GM18907 (cell line): ENCODE data around the gene ACVRL1.

ENCODE experiments used
- ATAC-seq: cut with Tn5 transposase; IDR thresholded peaks from one replicate; pipeline ENCODE4 v1.9.1; 2021; ENCODE audit warnings: mild to moderate bottlenecking, moderate library complexity; ENCODE audit not compliant: unreplicated experiment

ACVRL1 gene

DNA sequence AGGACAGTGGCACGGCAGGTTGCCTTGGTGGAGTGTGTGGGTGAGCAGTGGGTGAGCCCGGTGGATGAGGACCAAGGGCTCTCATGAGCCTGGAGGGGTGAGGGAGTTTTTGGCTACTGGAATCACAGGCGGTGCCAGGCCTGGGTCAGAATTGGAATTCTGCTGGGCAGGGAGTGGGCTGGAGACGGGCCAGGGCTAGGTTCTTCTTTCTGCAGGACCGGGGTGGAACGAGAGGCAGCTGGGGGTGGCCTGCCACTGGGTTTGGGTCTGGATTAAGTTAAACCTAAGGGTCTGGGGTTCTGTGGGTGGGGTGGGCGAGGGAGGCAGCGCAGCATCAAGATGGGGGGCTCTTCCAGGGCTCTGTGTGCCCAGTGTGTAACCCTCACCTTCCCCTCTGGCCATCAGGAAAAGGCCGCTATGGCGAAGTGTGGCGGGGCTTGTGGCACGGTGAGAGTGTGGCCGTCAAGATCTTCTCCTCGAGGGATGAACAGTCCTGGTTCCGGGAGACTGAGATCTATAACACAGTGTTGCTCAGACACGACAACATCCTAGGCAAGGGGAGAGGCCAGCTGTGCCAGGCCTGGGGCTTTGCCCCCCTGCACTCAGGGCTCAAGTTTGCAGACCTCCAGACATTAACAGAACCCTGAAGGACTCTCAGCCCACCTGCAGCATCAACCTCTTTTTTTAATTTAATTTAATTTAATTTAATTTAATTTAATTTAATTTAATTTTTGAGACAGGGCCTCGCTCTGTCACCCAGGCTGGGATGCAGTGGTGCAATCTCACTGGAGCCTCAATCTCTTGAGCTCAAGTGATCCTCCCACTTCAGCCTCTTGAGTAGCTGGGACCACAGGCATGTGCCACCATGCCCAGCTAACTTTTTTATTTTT, 7.0 kb downstream of the ACVRL1 start:
- ATAC-seq, result no peak

DNA sequence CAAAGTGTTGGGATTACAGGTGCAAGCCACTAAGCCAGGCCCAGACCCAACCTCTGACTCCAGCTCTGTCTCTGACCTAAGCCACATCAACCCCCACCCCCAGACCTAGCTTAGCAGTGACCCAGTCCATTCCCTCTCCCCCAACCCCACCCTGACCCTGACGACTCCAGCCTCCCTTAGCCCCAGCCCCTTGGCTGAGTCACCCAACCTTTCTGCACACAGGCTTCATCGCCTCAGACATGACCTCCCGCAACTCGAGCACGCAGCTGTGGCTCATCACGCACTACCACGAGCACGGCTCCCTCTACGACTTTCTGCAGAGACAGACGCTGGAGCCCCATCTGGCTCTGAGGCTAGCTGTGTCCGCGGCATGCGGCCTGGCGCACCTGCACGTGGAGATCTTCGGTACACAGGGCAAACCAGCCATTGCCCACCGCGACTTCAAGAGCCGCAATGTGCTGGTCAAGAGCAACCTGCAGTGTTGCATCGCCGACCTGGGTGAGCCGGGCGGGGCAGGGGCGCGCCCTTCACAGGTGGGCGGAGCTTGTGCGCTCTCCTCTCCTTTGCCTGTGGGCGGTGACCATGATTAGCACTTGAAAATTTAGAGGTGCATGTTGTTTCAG, 7.8 kb downstream of the ACVRL1 start:
- no peak for ATAC-seq

DNA sequence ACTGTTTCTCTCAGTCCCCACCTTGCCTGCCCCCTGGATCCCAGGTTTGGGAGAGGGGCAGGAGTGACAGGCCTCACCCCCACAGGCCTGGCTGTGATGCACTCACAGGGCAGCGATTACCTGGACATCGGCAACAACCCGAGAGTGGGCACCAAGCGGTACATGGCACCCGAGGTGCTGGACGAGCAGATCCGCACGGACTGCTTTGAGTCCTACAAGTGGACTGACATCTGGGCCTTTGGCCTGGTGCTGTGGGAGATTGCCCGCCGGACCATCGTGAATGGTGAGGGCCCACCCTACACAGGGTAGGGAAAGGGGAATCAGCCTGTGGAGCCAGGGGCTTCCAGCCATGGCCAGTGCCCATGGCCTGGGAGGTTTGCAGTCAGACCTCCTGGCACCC, 8.6 kb downstream of the ACVRL1 start:
- ATAC-seq, result no peak

DNA sequence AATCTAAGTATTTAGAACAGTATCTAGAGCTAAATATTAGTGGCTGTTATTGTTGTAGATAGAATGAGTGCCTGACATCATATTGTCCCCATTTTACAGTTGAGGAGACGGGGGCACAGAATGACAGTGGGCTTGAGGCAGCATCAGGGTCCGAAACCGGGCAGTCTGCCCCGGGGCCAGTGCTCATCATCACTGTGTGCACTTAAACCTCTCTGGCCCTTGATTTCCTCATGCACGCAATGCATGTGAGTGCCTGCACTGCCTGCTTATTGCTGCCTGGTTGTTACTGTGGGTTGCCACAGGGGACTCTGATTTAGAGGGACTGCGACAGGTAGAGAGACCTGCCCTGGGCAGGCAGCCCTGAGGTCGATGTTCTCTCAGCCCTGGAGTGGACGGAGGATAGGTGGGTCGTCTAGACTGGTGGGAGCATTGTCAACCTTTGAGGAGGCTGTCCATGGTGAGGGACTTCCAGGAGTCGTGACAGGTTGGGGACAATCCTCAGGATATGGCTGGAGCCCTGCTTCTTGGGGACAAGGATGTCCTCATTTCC, 9.8 kb downstream of the ACVRL1 start:
- no peak for ATAC-seq

DNA sequence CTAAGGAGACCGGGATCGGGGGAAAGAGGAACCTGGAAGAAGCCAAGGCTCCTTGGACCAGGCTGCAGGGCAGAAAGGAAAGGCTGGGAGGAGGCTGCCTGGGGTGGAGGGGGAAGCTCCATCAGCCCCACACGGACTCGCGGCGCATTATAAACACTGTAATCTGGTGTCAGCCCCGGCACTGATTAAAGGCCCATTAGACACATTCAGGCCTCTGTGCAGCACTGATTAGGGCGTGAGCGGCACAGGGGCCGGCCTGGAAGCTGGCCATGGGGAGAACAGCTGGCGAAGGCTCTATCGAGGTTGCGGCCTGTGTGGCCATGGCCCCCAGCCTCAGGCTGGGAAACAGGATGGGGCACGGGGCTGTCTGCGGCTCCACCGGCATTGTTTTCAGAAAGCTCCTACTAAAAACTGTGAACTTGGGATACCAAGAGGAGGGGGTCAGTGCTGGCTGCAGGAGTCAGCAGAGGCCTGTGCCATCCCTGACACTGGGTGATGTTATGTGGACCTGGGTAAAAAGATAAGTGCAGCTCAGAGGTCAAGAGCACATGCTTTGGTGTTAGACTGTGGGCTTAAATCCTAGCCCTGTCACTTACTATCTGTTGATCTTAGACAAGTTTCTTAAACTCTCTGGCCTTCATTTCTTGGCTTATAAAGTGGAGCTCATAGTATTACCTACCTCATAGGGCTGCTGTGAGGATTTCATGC, 10.6 kb downstream of the ACVRL1 start:
- no peak for ATAC-seq

DNA sequence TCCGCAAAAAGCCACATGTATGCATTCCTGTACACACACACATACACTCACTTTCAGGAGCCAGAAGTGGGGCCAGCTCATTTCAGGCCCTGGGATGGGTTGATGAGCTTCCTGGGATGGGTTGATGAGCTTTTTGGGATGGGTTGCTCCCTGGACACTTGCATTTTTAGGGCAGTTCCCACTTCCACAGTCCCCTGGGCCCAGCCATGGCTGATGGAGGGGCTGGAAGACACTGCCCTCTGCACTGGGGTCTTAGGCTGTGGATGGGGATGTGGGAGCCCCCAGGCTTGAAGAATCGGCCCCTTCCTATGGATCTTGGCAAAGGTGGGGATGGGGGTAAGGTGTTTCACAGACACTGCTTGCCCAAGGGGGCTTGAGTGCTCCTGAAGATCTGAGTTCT, 12.7 kb downstream of the ACVRL1 start:
- ATAC-seq, result no peak

DNA sequence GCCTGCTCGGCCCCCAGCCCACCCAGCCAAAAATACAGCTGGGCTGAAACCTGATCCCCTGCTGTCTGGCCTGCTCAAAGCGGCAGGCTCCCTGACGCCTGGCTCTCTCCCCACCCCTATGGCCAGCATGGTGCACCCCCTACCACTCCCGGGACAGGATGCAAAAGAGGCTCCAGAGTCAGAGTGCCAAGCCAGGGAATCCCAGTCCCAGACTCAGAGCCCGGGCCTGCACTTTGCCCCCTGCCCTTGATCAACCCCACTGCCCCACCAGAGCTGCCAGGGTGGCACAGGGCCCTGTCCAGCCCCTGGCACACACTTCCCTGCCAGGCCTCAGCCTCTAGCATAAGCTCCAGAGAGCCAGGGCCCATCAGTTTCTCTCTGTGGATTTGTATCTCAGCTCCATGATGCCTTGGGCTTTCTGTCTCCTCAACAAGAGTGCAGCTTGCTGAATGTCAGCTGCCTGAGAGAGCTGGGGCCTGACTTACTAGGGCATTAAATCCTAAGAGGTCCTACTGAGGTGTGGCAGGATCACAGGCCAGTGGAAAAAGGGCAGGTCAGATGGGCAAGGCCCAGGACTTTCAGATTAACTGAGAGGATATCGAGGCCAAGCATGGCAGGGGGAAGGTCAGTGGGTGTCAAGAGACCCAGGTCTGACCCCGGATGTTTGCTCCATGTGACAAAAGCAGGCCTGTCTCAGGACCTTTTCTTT, 13.9 kb downstream of the ACVRL1 start:
- no peak for ATAC-seq

DNA sequence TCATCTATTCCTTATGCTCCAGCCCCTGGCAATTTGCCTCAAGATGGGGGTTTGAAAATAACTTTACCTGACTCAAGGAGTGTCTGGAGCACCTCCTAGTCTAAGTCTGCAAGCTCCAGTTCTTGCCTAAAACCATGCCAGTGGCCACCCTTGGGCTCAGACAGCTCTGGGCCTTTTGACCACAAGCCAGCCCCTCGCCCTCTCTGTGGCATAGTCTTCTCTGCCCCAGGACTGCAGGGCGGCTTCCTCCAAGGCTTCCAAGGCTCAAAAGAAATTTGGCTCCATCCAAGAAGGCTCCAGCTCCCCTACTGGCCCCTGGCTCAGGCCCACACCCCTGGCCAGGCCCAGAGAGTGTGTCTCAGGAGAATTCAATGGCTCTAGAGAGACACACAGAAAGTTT, 14.8 kb downstream of the ACVRL1 start:
- ATAC-seq, result no peak

DNA sequence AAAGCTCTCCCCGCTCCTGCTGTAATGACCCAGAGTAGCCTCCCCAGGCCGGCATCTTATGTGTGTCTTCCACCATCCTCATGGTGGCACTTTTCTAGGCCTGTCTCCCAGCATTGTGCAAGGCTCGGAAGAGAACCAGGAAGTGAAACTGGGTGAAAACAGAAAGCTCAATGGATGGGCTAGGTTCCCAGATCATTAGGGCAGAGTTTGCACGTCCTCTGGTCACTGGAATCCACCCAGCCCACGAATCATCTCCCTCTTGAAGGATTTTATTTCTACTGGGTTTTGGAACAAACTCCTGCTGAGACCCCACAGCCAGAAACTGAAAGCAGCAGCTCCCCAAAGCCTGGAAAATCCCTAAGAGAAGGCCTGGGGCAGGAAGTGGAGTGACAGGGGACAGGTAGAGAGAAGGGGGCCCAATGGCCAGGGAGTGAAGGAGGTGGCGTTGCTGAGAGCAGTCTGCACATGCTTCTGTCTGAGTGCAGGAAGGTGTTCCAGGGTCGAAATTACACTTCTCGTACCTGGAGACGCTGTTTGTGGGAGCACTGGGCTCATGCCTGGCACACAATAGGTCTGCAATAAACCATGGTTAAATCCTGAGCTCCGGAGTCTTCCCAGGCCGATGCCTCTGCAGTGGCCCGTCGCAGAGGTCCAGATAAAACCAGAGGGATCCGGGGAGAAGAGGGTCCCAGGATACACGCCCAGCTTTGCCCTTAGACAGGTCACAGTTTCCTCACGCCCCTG, 15.6 kb downstream of the ACVRL1 start:
- no peak for ATAC-seq

DNA sequence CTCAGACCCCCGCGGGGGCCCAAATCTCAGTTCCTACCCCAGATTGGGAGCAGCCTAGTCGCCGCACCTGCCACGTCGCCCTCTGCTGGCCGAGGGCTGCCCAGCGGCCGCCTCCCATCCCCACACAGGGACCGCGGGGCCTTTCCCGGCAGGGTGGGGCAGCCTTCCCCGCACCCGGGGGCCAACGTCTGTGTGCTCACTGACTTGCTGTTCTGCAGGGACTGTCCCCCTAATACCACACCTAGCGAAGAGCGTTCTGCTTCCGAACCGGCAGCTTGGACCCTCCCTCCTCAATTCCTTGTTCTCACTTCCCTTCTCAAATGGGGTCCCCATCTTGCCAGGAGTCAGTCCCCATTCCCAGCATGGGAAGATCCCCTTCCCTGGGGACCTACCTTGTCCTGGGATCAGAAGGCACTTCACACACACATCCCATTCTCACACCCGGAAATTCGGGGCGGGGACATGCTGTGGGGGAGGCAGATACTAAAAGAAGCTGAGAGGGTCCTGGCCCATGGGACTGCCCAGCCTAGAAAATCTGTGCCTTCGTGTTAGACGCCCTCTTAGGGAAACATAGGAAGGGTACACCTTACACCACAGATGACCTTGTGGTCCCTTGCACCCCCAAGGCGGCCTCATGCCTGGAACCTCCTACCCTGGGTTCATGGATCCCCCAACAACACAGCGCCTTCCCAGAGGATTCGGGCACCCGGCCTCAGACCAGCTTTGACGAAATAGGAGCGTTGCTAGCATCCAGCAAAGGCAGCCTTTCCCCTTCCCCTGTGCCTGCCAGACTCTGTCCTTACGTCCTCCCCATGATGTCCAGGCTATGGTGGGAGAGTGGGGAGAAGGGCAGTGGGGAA, 16.4 kb downstream of the ACVRL1 start:
- no peak for ATAC-seq

DNA sequence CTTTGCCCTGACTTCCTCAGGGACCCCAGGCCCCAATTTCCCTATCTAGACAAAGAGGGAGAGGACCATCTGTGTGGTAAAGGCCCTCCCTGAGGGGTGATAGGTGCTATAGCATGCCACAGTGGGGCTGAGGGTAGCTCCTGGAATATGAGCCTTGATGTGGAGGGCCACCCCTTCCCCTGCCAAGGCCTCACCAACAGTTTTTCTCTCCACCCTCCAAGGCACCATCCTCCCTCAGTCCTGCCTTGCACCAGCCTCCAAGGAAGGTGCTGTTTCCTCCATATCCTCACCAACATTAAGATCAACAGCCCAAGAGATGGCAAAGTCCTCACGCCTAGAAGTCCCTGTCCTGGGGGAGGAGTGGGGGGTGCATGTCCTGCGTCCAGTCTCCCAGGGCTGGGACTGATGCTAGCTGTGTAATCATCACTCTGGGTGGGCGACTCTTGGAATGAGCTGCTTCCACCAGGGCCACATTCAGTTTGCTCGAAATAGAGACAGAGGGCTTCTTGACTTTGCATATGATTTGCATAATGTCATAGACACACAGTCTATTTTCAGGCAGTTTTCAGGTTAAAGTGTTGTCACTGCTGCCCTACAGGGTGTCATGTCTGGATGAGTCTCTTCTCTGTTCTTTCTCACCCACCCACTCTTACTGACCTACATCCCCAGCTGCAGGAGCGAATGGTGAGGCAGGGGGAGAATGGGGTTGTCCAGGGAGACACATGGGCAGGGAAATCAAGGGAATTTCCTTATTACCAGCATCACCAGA, 17.4 kb downstream of the ACVRL1 start:
- ATAC-seq, result no peak

DNA sequence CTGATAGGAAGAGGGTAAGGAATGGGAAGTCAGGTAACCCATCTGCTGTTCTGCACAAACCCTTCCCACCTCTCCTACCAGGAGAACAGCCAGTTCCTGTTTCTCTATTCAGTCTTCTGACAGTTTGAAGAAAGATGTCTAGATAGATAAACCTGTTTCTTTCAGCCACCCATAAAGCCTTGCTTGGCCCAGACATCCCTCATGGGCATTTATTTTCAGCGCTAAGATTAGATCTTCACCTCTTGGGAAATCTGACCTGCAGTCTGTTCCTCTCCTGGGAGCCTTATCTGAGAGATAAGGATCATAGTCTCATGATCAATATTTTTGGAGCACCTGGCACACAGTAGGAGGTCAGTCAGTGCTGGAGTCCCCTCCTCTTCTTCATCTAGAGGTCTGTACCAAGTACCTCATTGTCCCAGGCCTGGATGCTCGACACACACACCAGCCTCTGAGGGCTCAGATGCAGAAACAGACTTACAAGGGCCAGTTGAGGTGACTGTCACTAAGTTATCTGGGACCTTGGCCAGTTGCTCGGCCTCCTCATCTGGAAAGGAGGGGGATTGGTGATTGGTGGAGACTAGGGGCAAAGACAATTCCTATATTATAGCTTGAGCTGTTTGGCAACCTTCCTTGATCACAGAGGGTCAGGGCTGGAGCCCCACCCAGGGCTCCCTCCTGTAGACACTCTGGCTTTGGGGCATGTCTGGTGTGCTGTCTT, 18.2 kb downstream of the ACVRL1 start:
- no peak for ATAC-seq

DNA sequence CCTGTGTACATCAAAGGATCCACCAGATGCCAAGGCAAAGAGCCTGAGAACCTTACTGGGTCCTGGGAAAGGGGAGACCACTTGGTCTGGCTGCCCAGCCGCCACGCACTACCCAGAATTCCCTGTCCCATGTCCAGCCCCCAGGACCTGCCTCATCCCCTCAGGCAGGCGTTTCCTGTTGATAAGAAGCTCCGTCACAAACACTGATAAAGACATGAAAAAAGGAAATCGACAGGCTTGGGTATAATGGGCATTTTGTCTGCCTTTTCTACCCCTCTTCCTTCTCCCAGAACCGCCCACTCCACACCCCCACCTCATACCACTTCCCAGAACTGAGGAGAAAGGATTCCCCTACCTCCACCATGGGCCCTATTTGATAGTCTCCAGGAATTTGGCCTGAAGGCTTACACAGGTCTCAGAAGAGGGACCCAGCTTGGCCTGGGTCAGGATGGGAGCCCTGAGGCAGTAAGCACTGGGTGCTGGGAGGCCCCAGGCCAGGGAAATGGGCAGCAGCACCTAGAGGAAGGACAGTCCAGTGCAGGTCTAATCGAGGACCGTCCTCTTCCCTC, 18.8 kb downstream of the ACVRL1 start:
- no peak for ATAC-seq

DNA sequence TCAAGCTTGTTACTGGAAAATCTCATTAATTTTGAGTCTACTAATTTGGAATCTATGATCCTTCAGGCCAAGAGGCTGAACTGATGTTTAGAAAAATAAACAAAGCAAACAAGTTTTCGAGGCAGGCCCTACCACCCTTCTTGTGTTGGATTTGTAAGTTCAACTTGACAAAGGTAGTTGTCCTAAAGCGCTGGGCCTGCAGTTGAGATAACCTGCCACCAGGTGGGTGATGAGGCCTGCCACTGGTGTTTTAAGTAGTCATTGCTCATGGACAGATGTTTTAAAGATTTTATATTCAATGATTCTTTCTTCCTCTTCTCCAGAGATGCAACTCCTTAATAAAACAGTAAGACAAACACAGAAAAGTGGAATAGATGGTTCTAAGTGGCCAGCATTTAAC, 19.4 kb downstream of the ACVRL1 start:
- no peak for ATAC-seq

DNA sequence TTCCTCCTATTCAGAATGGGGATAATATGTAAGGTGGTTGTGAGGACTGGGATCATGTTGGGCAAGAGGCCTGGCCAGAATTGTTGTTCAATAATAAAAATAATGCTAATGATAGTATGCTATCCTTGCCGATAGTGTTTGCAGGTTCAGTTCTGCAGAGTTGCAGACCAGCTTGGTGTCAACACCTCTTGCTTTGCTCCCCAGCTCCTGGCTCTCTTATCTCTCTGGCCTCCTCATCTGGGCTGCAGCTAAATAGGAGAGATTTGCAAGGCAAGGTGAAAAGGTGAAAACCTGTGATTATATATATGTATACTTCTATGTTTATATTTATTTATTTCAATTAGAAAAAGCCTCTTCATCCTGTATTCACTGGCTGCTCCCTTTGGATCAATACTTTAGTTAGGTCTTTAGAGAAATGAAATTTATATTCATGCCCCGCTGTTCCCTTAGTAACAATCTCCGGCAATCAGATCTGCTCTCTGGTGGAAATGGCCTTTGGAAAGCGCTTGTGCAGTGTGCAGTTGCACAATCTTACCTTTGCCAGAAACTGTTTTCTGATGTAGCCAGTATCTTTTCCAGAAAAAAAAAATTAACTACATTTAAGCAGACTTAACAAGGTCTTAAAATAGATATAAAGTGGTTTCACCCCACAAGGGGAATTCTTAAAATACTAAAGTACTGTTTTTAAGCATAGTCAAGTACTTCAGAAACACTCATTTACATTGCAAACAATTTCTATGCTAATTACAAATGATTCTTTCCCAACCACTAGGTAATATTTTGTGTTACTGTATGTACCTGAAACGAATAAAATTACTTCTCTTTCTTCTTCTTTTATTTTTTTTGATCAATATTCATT, 25.1 kb downstream of the ACVRL1 start:
- ATAC-seq, result no peak

DNA sequence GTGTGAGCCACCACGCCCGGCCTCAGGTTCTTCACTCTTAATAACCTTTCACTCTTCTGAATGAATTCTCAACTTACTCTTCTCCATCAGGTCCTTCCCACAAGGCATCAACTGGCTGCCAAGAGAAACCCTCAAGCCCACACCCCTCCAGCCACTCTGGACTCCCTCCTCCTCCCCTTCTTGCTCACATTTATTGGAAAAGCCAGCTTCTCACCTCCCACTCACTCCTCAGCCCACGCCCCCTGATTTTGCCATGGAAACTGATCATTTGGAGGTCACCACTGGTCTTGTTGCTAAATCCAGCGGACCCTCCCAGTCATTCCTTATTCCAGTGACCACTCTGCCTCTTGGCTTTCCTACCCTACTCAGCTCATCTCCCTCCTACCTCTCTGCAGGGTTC, 26.8 kb downstream of the ACVRL1 start:
- ATAC-seq, result no peak

DNA sequence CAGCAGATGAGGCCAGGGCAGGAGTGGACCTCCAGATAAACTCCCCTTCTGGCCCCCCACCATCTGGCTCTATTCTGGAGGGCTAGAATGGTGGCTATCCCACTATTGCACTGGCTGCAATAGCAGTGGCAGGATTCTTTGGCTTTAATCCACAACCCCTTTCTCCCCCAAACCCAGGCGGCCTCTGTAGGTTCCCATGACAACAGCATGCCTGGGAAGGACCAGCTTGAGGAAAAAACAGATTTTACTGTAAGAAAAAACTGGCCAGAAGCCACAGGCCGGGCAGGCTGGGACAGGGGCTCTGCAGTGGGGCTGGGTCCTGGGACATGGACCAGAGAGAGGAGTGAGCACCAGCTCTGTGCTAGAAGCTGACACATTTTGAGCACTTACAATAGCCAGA, 30.6 kb downstream of the ACVRL1 start:
- no peak for ATAC-seq
